HL-60 (cell line): ENCODE data around the gene CDH22.

Experiments used
- DNase-seq, 2 experiments: peaks; one replicate each; pipeline ENCODE4 v3.0.0-alpha.2; 2010 to 2020; ENCODE audit warnings: low read depth in 1 of 2, low spot score in 1 of 2
- H3K27ac ChIP-seq: fragments of 250-450 bp; sonication (Bioruptor Pico); replicated peaks from 2 replicates; pipeline ENCODE4 v1.5.1; 2020; ENCODE audit warnings: mild to moderate bottlenecking, moderate library complexity
- H3K27me3 ChIP-seq: fragments of 250-450 bp; sonication (Bioruptor Pico); 2 replicates; pipeline ENCODE4 v1.5.1; 2021; ENCODE audit warnings: mild to moderate bottlenecking, moderate library complexity; ENCODE audit not compliant: insufficient read depth, poor library complexity, severe bottlenecking
- H3K4me3 ChIP-seq: replicated peaks from 2 replicates; pipeline ENCODE4 v1.5.1; 2011; ENCODE audit warnings: mild to moderate bottlenecking, control low read depth, low read length; ENCODE audit not compliant: insufficient read depth
- CTCF ChIP-seq: IDR thresholded peaks from one replicate; pipeline ENCODE4 v1.5.1; 2011; ENCODE audit warnings: low read length, control low read depth, inconsistent platforms; ENCODE audit not compliant: insufficient read depth
- GABPA ChIP-seq: IDR thresholded peaks from 2 replicates; pipeline ENCODE4 v1.6.1; 2012; ENCODE audit warnings: low read depth
- POLR2AphosphoS5 ChIP-seq: IDR thresholded peaks from 2 replicates; pipeline ENCODE4 v1.6.1; 2012; ENCODE audit warnings: low read depth
- SPI1 ChIP-seq: IDR thresholded peaks from 2 replicates; pipeline ENCODE4 v1.6.1; 2012; ENCODE audit warnings: low read depth, mild to moderate bottlenecking, borderline replicate concordance
- TF ChIP-seq, protein P1 (sequence below): IDR thresholded peaks from 2 replicates; pipeline ENCODE4 v1.6.1; 2012; ENCODE audit warnings: low read depth; ENCODE audit not compliant: insufficient replicate concordance

CDH22 gene

GRCh38 chr20:46334303-46334904 is 26.1 kb upstream of the CDH22 start:
- TF ChIP-seq SPI1: no peak
- TF ChIP-seq POLR2AphosphoS5: no peak
- no peak for TF ChIP-seq GABPA
- no peak for TF ChIP-seq CTCF
- TF ChIP-seq, protein P1, sequence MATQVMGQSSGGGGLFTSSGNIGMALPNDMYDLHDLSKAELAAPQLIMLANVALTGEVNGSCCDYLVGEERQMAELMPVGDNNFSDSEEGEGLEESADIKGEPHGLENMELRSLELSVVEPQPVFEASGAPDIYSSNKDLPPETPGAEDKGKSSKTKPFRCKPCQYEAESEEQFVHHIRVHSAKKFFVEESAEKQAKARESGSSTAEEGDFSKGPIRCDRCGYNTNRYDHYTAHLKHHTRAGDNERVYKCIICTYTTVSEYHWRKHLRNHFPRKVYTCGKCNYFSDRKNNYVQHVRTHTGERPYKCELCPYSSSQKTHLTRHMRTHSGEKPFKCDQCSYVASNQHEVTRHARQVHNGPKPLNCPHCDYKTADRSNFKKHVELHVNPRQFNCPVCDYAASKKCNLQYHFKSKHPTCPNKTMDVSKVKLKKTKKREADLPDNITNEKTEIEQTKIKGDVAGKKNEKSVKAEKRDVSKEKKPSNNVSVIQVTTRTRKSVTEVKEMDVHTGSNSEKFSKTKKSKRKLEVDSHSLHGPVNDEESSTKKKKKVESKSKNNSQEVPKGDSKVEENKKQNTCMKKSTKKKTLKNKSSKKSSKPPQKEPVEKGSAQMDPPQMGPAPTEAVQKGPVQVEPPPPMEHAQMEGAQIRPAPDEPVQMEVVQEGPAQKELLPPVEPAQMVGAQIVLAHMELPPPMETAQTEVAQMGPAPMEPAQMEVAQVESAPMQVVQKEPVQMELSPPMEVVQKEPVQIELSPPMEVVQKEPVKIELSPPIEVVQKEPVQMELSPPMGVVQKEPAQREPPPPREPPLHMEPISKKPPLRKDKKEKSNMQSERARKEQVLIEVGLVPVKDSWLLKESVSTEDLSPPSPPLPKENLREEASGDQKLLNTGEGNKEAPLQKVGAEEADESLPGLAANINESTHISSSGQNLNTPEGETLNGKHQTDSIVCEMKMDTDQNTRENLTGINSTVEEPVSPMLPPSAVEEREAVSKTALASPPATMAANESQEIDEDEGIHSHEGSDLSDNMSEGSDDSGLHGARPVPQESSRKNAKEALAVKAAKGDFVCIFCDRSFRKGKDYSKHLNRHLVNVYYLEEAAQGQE: no peak
- no peak overlapping the region for H3K4me3 ChIP-seq
- DNase-seq: no peak
- H3K27ac ChIP-seq: no peak overlapping the region
- peaks cover 7% of the 10 kb centered on the region for H3K27me3 ChIP-seq

GRCh38 chr20:46333161-46333991 is 25.1 kb upstream of the CDH22 start:
- Histone ChIP-seq H3K27me3 (peaks cover 5% of the 10 kb centered on the region), H3K27ac (no peak overlapping the region), H3K4me3 (no peak overlapping the region)
- no peak for DNase-seq
- TF ChIP-seq CTCF: no peak
- no peak for TF ChIP-seq POLR2AphosphoS5

GRCh38 chr20:46332373-46333160 is 24.3 kb upstream of the CDH22 start:
- TF ChIP-seq GABPA (no peak), SPI1 (no peak), POLR2AphosphoS5 (no peak), CTCF (no peak)
- TF ChIP-seq, protein P1: no peak
- H3K27me3 ChIP-seq: peaks cover 5% of the 10 kb centered on the region
- H3K27ac ChIP-seq: no peak overlapping the region
- H3K4me3 ChIP-seq: no peak overlapping the region
- no peak for DNase-seq
